VCaP (cell line): Measurements from ENCODE around the gene SLC22A12.

ENCODE experiments used
- H3K27ac ChIP-seq: fragments of 450-650 bp; 2 replicates; pipeline ENCODE4 v1.5.1; 2017
- CTCF ChIP-seq: fragments of 450-650 bp; conservative IDR thresholded peaks from 2 replicates; pipeline ENCODE4 v1.5.1; 2017; ENCODE audit warnings: mild to moderate bottlenecking, moderate library complexity

The SLC22A12 gene

GRCh38 chr11:64633555-64634159, 42.6 kb downstream of the SLC22A12 start:
- no peak for TF ChIP-seq CTCF
- no peak overlapping the region for H3K27ac ChIP-seq

GRCh38 chr11:64637334-64638017, 46.5 kb downstream of the SLC22A12 start:
- H3K27ac ChIP-seq: no peak overlapping the region
- no peak for TF ChIP-seq CTCF

- TF ChIP-seq CTCF: no peak
- H3K27ac ChIP-seq: no peak overlapping the region
Measured at GRCh38 chr11:64638018-64638665, 47.1 kb downstream of the SLC22A12 start.

- H3K27ac ChIP-seq: no peak overlapping the region
- no peak for TF ChIP-seq CTCF
Measured at GRCh38 chr11:64638829-64639228, 47.8 kb downstream of the SLC22A12 start.

GRCh38 chr11:64639885-64640284, 48.9 kb downstream of the SLC22A12 start:
- TF ChIP-seq CTCF: no peak
- no peak overlapping the region for H3K27ac ChIP-seq

GRCh38 chr11:64641596-64642417, 50.8 kb downstream of the SLC22A12 start:
- TF ChIP-seq CTCF: no peak
- H3K27ac ChIP-seq: peak overlapping the region; percentile 44; the same call in 1 of the 2 replicates

GRCh38 chr11:64642418-64642735, 51.4 kb downstream of the SLC22A12 start:
- H3K27ac ChIP-seq: peak overlapping the region; percentile 44; the same call in 1 of the 2 replicates
- no peak for TF ChIP-seq CTCF
